ENCODE measurements around the gene NXPH2.

Gene NXPH2

DNA sequence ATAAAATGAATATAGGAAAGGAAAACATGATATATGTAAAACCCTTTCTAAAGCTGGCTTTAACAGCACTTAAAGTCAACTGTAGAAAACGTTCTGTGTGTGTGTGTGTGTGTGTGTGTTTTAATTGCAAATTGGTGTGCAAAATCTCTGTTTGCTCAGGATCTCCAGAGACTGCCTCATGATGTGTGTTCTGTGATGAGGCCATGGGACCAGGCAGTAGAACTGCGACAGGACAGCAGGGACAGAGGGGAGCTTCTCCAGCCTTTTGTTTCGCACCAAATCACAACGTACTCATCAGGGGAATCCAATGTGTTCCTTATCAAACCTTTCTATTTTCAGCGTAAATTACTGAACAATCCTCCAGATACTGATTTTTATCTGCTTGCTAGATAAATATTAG lies 66.7 kb downstream of the NXPH2 start:
- Mint-ChIP-seq H3K4me3 (no peak overlapping the region), H3K27ac (peak overlapping the region; percentile 36)
- TF ChIP-seq, protein P1, sequence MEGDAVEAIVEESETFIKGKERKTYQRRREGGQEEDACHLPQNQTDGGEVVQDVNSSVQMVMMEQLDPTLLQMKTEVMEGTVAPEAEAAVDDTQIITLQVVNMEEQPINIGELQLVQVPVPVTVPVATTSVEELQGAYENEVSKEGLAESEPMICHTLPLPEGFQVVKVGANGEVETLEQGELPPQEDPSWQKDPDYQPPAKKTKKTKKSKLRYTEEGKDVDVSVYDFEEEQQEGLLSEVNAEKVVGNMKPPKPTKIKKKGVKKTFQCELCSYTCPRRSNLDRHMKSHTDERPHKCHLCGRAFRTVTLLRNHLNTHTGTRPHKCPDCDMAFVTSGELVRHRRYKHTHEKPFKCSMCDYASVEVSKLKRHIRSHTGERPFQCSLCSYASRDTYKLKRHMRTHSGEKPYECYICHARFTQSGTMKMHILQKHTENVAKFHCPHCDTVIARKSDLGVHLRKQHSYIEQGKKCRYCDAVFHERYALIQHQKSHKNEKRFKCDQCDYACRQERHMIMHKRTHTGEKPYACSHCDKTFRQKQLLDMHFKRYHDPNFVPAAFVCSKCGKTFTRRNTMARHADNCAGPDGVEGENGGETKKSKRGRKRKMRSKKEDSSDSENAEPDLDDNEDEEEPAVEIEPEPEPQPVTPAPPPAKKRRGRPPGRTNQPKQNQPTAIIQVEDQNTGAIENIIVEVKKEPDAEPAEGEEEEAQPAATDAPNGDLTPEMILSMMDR (IDR thresholded peaks at IDR 0.05) = no peak

GRCh38 chr2:138713069-138713496 lies 67.1 kb downstream of the NXPH2 start:
- Mint-ChIP-seq H3K27ac (no peak overlapping the region), H3K36me3 (ENCODE audit: low read depth) (no peaks in the 10 kb centered on the region), H3K4me3 (no peak overlapping the region), H3K9me3 (no peaks in the 10 kb centered on the region), H3K4me1 (peaks cover 18% of the 10 kb centered on the region), H3K27me3 (ENCODE audit: low read depth, poor library complexity) (peaks cover 5% of the 10 kb centered on the region)
- DNase-seq = no peak
- TF ChIP-seq, protein P1 (IDR thresholded peaks at IDR 0.05) = no peak

More for the DNA sequence above, 66.7 kb downstream of the NXPH2 start:
- H3K27me3 Mint-ChIP-seq (ENCODE audit: low read depth, poor library complexity) = peaks cover 5% of the 10 kb centered on the region
- peaks cover 18% of the 10 kb centered on the region for H3K4me1 Mint-ChIP-seq
- no peaks in the 10 kb centered on the region for H3K36me3 Mint-ChIP-seq (ENCODE audit: low read depth)
- no peak for DNase-seq
- H3K9me3 Mint-ChIP-seq = no peaks in the 10 kb centered on the region

DNA sequence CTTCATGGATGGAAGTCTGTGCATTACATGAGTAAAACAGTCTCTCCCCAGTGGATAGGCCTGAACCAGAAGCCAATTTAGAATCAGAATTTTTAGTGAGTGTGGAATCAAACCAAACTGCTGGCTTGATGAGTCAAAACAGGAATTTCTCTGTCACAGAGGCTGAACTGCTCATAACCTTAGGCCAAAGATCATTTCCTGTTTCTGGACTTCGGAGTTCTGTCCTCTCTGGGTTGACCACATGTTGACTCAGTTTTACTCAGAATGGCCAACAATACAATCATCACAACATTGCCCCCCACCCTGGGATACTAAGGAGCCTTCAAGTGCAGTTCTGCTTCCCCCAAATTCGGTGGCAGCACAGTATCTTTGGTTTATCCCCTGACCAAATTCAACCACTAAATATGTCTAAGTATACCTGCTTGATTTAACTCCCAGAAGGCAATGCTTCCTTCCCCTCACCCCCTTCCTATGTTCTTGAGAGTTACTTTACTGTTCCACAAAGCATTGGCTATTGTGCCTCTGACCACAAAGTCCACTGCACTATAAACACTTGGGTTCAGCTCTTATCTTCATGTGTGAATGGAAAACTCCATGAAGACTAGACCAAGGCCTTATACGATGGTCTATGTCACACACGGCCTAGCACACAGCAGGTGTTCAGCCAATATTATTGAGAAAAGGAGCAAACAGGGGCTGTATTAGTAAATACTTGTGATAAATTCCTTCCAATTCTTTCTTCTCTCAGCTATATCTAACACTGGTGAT lies 67.8 kb downstream of the NXPH2 start:
- DNase-seq = no peak
- no peak overlapping the region for H3K4me3 Mint-ChIP-seq
- H3K27ac Mint-ChIP-seq = no peak overlapping the region
- H3K36me3 Mint-ChIP-seq (ENCODE audit: low read depth) = no peaks in the 10 kb centered on the region
- TF ChIP-seq, protein P1 (IDR thresholded peaks at IDR 0.05) = no peak
- peaks cover 5% of the 10 kb centered on the region for H3K27me3 Mint-ChIP-seq (ENCODE audit: low read depth, poor library complexity)
- peaks cover 18% of the 10 kb centered on the region for H3K4me1 Mint-ChIP-seq
- H3K9me3 Mint-ChIP-seq = no peaks in the 10 kb centered on the region

- TF ChIP-seq, protein P1 (IDR thresholded peaks at IDR 0.05) = no peak
- H3K27ac Mint-ChIP-seq = no peak overlapping the region
- no peaks in the 10 kb centered on the region for H3K36me3 Mint-ChIP-seq (ENCODE audit: low read depth)
- peaks cover 5% of the 10 kb centered on the region for H3K27me3 Mint-ChIP-seq (ENCODE audit: low read depth, poor library complexity)
- DNase-seq = no peak
- no peak overlapping the region for H3K4me3 Mint-ChIP-seq
- peaks cover 18% of the 10 kb centered on the region for H3K4me1 Mint-ChIP-seq
- H3K9me3 Mint-ChIP-seq = no peaks in the 10 kb centered on the region
These were observed 68.4 kb downstream of the NXPH2 start for GRCh38 chr2:138711812-138712211.

DNA sequence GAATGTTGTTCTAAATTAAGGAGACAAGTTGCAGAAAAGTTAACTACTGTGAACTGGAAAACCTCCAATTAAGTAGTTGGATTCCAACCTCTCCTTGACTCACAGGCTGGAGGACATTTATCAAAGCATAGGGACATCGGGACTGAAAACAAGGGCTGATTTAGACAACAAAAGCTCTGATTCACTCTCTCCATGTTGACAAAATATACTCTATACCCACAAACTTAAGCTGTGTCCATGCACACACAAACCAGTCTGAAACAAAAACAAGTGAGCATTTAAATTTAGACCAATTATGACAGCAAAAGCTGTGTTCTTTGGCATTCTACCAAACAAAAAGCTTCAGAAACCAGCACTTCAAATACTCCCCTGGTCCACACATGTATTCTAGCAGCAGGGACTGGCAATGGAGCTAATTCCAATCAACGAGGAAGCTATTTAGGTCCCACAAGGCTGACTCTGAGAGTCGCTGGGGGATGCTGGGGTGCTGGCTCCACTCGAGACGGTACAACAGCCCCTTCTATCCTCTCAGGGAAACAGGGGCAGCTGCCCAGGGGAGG lies 71.4 kb downstream of the NXPH2 start:
- H3K4me1 Mint-ChIP-seq = peaks cover 18% of the 10 kb centered on the region
- no peaks in the 10 kb centered on the region for H3K9me3 Mint-ChIP-seq
- TF ChIP-seq, protein P1 (IDR thresholded peaks at IDR 0.05) = no peak
- DNase-seq = no peak
- no peaks in the 10 kb centered on the region for H3K36me3 Mint-ChIP-seq (ENCODE audit: low read depth)
- no peak overlapping the region for H3K27ac Mint-ChIP-seq
- H3K27me3 Mint-ChIP-seq (ENCODE audit: low read depth, poor library complexity) = peaks cover 8% of the 10 kb centered on the region
- H3K4me3 Mint-ChIP-seq = no peak overlapping the region

All from nephron progenitor cell (in vitro differentiated cells).